Measurements from ENCODE around the gene WNT10A.

Gene WNT10A

DNA sequence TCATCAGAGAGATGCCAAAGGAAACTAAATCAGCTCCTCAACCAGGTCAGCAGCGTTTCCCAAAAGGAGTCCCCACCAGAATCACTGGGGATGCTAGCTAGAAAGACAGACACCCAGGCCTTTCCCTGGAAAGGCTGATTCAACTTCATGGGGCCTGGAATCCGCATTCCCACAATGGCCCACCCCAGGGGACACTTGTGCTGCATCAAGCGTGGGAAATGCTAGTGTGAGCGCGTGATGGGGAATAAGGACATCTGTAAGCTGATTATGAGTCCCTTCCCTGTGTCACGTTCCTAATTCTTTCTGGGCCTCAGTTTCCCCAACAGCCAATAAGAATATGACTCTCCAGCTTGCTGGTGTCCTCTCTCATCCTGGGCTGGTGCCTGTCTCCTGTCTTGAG is 2.2 kb upstream of the WNT10A start:
- DNase-seq: no peak

DNA sequence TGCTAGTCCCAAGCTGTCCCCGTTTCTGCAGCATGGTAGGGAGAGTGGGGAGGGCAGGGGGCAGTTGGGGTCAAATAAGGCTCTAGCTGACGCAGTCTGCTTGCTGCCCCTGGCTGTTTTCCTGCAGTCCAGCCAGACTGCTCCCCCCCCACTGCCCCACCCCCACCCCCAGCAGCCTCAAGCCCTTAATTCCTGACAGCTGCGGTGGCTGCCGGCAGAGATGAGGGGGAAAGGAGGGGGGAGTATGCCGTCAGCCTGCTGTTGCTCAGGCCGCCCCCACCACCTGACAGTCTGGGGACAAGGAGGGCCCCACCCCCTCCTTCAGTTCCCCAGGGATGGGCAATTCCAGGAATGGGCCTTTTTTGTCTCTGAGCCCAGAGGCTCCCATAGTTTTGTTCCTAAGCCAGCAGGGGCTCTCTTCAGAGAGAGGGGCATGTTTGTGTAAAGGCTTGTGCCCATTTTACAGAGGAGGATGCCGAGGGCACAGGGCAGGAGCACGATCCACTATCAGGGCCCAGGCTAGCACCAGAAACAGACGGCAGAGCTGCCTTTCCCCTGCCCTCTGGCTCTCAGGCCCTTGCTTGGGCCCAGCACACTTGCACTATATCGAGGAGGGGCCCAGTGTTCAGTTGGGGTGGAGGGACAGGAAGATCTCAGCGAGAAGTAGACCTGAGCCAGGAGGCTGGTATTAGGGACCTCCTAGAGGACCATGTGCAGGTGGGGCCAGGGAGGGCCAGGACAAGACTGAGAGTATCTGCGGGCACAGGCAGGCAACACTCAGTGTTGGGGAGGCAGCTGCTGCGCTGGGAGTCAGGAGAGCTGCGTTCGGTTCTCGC is 1.5 kb upstream of the WNT10A start:
- no peak for DNase-seq

DNA sequence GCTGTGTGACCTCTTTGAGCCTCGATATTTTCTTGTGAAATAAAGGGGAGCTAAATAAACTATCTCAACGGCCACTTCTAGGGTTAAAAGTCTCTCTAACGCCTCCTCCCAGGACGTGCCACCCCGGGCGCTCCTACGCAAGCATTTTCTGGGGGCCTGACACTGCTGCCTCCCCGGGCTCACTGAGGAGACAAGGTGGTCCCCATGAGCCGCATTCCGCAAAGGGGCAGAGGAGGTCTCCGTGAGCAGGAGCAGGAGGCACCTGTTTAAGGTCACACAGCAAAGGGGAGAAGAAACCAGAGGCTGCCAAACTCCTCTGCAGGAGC is 913 bp upstream of the WNT10A start:
- DNase-seq: no peak

- DNase-seq: no peak
These were observed 375 bp downstream of the WNT10A start for GRCh38 chr2:218880859-218881594.

DNA sequence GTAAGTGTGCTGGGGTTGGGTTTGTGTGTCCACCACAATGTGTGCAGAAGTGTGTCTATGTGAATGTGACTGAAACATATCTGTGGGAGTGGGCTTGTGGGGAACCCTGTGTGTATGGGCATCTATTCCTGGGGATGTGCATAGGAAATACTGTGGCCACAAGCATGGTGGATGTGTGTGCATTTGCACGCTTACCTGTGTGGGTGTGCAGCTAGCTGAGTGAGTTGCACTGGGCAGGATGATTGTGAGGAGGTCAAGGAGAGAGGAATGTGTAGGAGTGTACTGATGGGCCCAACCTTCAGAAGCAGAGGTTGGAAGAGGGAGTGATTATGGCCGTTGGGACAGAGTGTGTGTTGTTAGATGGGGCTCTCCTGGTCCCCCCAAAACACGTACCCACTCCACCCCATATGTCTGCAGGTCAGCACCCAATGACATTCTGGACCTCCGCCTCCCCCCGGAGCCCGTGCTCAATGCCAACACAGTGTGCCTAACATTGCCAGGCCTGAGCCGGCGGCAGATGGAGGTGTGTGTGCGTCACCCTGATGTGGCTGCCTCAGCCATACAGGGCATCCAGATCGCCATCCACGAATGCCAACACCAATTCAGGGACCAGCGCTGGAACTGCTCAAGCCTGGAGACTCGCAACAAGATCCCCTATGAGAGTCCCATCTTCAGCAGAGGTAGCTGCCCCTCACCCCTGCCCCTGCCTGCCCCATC is 1.2 kb downstream of the WNT10A start:
- DNase-seq: no peak

GRCh38 chr2:218882461-218882816 is 1.8 kb downstream of the WNT10A start:
- DNase-seq: no peak

- DNase-seq: peak; percentile 43
These were observed 2.3 kb downstream of the WNT10A start for GRCh38 chr2:218882866-218883366.

DNA sequence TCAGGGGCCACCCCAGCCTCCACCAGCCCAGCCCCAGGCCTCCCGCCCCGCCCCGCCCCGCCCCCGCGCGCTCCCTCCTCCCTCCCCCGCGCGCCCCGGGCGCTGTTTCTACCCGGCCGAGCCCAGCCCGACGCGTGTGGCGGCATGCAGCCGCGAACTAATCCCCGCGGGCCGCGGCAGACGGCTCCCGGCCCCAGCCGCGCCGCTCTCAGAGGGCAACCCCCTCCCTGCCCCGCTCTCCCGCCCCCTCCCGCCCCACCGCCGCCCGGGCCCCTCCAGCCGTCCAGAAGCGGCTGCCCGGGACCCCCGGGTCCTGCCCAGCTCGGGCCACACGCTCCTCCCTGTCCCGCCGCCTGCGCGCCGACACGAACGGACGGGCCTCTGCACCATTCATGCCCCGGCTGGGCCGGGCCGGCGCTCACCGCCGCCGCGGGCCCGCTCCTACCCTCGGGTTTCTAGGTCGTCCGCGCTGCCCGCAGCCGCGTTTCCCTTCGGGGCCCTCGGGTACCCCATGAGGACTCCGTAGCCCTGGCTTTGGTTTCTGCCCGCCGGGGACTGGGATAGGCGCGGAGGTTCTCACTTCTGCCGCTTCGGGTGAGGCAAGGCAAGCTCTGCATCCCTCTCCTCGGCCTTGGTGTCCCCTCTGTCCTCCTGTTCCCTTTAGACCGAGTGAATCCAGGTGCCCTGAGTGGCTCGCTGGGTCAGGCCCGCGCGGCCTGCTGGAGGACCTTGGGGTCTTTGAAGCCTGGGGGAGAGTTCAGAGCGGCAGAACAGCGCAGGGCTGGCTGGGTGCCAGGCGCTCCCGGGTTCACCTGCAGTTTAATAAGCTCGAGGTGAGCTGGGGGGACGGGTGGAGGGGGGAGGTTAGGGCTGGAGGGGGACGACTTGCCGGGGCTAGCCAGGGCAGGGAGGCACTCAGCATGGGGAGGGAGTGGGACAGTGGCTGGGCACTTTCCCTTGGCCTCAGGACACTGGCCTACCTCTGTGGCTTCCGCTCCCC is 3.1 kb downstream of the WNT10A start:
- DNase-seq: peak; percentile 68

GRCh38 chr2:218884519-218884918 is 3.9 kb downstream of the WNT10A start:
- DNase-seq: no peak

DNA sequence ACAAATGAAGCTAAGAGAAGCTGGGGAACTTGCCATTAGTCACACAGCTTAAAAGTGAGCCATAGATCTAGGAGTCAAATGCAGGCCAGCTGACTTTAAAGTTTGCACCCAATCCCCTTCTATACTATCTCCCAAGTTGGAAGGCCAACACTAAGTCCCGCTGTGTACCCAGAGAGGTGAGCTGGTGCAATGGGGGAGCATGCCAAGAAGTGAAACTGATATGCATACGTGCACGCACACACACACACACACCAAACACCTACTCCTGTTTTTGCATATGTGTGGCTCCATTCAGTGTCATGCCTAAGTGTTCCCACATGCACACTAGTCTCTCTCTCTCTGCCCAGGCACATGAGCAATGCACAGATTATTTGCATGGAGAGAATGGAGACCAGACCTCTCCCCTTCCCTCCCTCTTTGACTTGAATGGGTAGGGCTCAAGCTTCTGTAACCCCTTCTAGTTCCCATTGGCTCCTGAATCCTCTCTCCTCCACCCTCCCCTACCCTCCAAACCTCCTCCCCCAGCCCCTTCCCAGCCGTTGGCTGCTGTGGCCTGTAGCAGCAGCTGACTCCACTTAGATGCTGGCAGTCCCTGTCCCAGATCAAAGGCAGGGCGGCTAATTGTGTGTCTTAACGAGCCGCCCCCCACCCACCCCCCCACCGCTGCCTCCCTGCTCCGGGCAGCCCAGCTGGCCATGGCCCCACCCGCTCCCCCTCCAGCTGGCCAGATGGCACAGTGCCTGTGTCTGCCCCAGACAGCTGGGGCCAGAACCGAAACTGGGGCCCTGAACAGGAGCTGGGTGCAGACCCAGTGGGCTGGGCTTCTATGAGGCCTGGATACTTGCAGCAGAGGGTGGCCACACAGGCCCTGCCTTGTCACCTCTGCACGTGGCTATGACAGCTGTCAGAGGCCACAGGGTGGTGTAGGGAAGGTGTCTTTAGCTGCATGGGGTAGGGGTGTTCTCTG is 5.6 kb downstream of the WNT10A start:
- DNase-seq: peak; percentile 81

GRCh38 chr2:218887079-218887478 is 6.4 kb downstream of the WNT10A start:
- DNase-seq: no peak

GRCh38 chr2:218888341-218888740 is 7.7 kb downstream of the WNT10A start:
- DNase-seq: no peak

DNA sequence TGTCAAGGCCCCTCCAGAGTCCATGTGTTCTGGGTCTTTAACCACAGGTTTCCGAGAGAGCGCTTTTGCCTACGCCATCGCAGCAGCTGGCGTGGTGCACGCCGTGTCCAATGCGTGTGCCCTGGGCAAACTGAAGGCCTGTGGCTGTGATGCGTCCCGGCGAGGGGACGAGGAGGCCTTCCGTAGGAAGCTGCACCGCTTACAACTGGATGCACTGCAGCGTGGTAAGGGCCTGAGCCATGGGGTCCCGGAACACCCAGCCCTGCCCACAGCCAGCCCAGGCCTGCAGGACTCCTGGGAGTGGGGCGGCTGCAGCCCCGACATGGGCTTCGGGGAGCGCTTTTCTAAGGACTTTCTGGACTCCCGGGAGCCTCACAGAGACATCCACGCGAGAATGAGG is 9.3 kb downstream of the WNT10A start:
- no peak for DNase-seq

DNA sequence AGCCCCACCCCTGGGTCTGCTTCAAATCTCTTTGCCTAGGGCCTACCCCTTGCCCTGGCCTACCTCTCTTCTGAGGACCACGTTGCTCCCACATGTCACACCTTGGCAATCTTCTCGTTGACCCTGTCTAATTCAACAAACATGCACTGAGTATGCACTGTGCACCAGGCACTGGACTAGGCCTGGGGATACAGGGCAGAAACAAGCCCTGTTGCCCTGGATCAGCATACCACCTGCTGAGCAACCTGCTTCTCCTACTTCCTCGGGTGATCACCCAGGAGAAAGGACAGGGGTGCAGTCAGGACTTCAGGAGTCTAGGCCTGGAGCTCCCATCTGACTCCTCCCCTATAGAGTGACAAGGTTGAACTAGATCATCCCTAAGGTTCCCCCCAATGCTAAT is 9.7 kb downstream of the WNT10A start:
- DNase-seq: no peak

GRCh38 chr2:218891275-218892135 is 10.9 kb downstream of the WNT10A start:
- peak; percentile 51 for DNase-seq

- DNase-seq: peak; percentile 85
These were observed 12.2 kb downstream of the WNT10A start for GRCh38 chr2:218892693-218893348.

- peak; percentile 14 for DNase-seq
These were observed 12.9 kb downstream of the WNT10A start for GRCh38 chr2:218893349-218894150.

DNA sequence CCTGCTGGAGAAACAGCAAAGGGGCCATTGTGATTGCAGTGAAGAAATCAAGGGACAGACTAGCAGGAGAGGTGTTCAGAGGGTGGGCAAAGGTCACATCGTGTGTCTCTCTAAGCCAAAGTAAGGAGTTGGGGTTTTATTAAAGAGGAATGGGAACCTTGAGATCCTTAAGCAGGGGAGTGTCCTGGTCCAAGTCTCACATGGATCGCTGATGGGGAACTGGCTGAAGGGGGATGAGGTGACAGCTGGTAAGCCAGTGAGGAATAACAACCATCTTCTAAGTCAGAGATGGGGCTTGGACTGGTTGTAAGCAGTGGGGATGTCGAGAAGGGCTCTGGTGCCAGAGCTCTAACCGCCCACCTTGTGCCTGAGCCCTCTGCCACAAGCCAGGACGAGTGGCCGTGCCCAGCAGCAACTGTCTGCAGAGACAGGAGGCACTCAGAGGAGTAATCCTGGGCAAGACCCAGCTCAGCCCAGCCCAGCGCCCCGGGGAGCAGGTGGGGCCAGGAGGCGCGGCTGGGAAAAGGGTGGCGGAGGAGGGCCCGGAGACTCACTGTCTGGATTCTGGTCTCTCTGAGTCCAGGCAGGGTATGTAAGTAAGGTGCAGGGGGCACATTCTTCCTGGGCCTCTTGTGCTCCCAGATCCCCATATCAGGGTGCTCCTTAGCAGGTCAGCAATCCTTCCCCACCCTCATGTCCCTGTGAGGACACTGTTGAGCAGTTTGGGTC is 13.7 kb downstream of the WNT10A start:
- DNase-seq: peak; percentile 39

Measured in eye (tissue), 1 donor.